ENCODE data around the gene CGB5. TPM values are rescaled to one million over a fixed set of nuclear protein-coding genes. Genes with fewer than 3 reads are reported as not detected.
"Not testable (repeated sequence)": the region's sequence is repeated elsewhere in the genome, so short reads cannot be mapped to it uniquely, and the experiment has no call there.

Gene CGB5
- total and polyA plus RNA-seq, 9 of the 15 experiments (the other 6 are each of a cell fraction or from before 2014, with no cell fraction given) = not detected

GRCh38 chr19:49036815-49037214 lies 6.8 kb upstream of the CGB5 start, which contains the start of gene CGB1 (continued):
- TF ChIP-seq MYC (IDR thresholded peaks at IDR 0.05; ENCODE audit: low read depth, low read length) = 0 out of 2 replicates have a peak, but pooled peaks have one; percentile 18
- not testable (repeated sequence) for TF ChIP-seq MYC (CRISPR knock-in tag; IDR thresholded peaks at IDR 0.05; ENCODE audit: borderline replicate concordance, low read depth); JUN (CRISPR knock-in tag; IDR thresholded peaks at IDR 0.05; ENCODE audit: borderline replicate concordance); ATF3 (CRISPR knock-in tag; conservative IDR thresholded peaks at IDR 0.05)
- 0 out of 2 replicates have a peak, but pooled peaks have one; percentile 22 for TF ChIP-seq SMC3 (conservative IDR thresholded peaks at IDR 0.05; ENCODE audit: insufficient read depth, low read depth, low read length)
- peak; percentile 72 to 93 (median 89) for TF ChIP-seq CTCF (IDR thresholded peaks at IDR 0.05 in 2 of 3, conservative IDR thresholded peaks at IDR 0.05 in 1 of 3; ENCODE audit: insufficient read depth in 2 of 3, low read depth in 1 of 3, low read length in 3 of 3)
- TF ChIP-seq HDAC1 (IDR thresholded peaks at IDR 0.05) = peak in 1 of 2 experiments; percentile 61; a peak in 1 of 4 replicates
- peak; percentile 84 for TF ChIP-seq CREB1 (IDR thresholded peaks at IDR 0.05)
- peak; percentile 89 for TF ChIP-seq CREB1 (CRISPR knock-in tag; IDR thresholded peaks at IDR 0.05)
- TF ChIP-seq TCF7 (IDR thresholded peaks at IDR 0.05; ENCODE audit: borderline replicate concordance) = peak; percentile 99
- TF ChIP-seq RCOR1 (IDR thresholded peaks at IDR 0.05; ENCODE audit: borderline replicate concordance in 1 of 2, low read depth in 2 of 2, low read length in 2 of 2) = peak; percentile 82 to 99
- peak; percentile 46; the same call in 1 of the 2 replicates for TF ChIP-seq ZNF384 (IDR thresholded peaks at IDR 0.05; ENCODE audit: low read depth, low read length)
- TF ChIP-seq SP1 (CRISPR knock-in tag; IDR thresholded peaks at IDR 0.05) = 0 out of 2 replicates have a peak, but pooled peaks have one; percentile 43
- TF ChIP-seq ZBTB12 (CRISPR knock-in tag; IDR thresholded peaks at IDR 0.05) = peak; percentile 68
- 0 out of 2 replicates have a peak, but pooled peaks have one; percentile 27 for TF ChIP-seq TARDBP (IDR thresholded peaks at IDR 0.05)
- TF ChIP-seq NFIC (IDR thresholded peaks at IDR 0.05) = 0 out of 2 replicates have a peak, but pooled peaks have one; percentile 18
- 0 out of 4 replicates have a peak, but pooled peaks of 1 of the 2 experiments have one; percentile 31 for TF ChIP-seq TBL1XR1 (IDR thresholded peaks at IDR 0.05; ENCODE audit: low read length in 2 of 2)
- peak; percentile 84 to 93 for TF ChIP-seq KDM1A (IDR thresholded peaks at IDR 0.05)
- peak; percentile 87 for TF ChIP-seq TCF7L2 (IDR thresholded peaks at IDR 0.05; ENCODE audit: low read depth, low read length)
- peak; percentile 38 for TF ChIP-seq NFYB (IDR thresholded peaks at IDR 0.05; ENCODE audit: extremely low read depth, insufficient read length)
- TF ChIP-seq HCFC1 (IDR thresholded peaks at IDR 0.05; ENCODE audit: low read depth, low read length) = 0 out of 2 replicates have a peak, but pooled peaks have one; percentile 31
- TF ChIP-seq JUN (IDR thresholded peaks at IDR 0.05; ENCODE audit: borderline replicate concordance, low read depth, low read length) = peak; percentile 8; the same call in 1 of the 2 replicates
- TF ChIP-seq CTCFL (IDR thresholded peaks at IDR 0.05; ENCODE audit: borderline replicate concordance, insufficient read depth, low read depth, low read length, poor library complexity, severe bottlenecking) = peak; percentile 57
- peak; percentile 85 for TF ChIP-seq ATF3 (IDR thresholded peaks at IDR 0.05)

All from K562 (cell line).